ENCODE data around the gene ZNF549.

The ZNF549 gene

DNA sequence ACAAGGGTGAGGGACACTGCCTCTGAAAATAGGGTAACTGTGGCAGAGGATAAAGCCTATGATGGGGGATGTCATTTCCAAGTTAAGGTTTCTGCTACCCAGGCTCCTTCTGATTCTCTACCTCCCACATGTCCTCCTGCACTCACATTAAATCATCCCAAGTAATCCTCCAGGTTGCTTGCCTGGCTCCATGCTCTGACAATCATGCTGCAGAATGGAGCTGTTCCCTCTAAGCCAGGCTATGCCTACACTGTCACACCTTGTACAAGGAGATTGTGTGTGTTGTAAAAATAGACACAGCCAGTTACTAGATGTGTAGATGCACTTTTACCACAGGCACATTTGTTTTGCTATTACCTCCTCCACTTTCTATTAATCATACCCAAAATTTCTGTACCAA, 43.6 kb downstream of the ZNF549 start:
- H3K4me3 ChIP-seq (ENCODE audit: low read depth, low read length): no peak overlapping the region
- DNase-seq (ENCODE audit: low read depth, low spot score): no peak
- ChIA-PET POLR2A (no interaction called here), CTCF (no interaction called here)
- TF ChIP-seq CTCF (IDR thresholded peaks at IDR 0.05; ENCODE audit: insufficient read depth, low read length, missing control alignments): no peak

- POLR2A ChIA-PET: no interaction called here
- CTCF ChIA-PET: interaction anchor here (1.2 kb wide), 1 partner anchor 11 kb away, joined by 3 read pairs; no protein-coding TSS in a partner anchor
- no peak for DNase-seq (ENCODE audit: low read depth, low spot score)
- H3K4me3 ChIP-seq (ENCODE audit: low read depth, low read length): no peak overlapping the region
- TF ChIP-seq CTCF (IDR thresholded peaks at IDR 0.05; ENCODE audit: insufficient read depth, low read length, missing control alignments): no peak
Observed at GRCh38 chr19:57572415-57572947, 45.3 kb downstream of the ZNF549 start.

GRCh38 chr19:57576661-57577060, 49.5 kb downstream of the ZNF549 start:
- POLR2A ChIA-PET: no interaction called here
- CTCF ChIA-PET: no interaction called here
- no peak for DNase-seq (ENCODE audit: low read depth, low spot score)
- no peak overlapping the region for H3K4me3 ChIP-seq (ENCODE audit: low read depth, low read length)
- no peak for TF ChIP-seq CTCF (IDR thresholded peaks at IDR 0.05; ENCODE audit: insufficient read depth, low read length, missing control alignments)

- ChIA-PET CTCF (no interaction called here), POLR2A (no interaction called here)
- peak within 1 kb of the TSS; percentile 90 for H3K4me3 ChIP-seq (ENCODE audit: low read depth, low read length)
- DNase-seq (ENCODE audit: low read depth, low spot score): peak; percentile 88
- peak; percentile 35 for TF ChIP-seq CTCF (IDR thresholded peaks at IDR 0.05; ENCODE audit: insufficient read depth, low read length, missing control alignments)
Observed at GRCh38 chr19:57578487-57579205, 51.5 kb downstream of the ZNF549 start, which contains the start of gene ZNF416. TSS of gene ZNF416 (minus strand) at chr19:57578911. CDS start at chr19:57578704, 207 bp downstream.

GRCh38 chr19:57583104-57583520, 56.0 kb downstream of the ZNF549 start:
- ChIA-PET CTCF (interaction anchor here (1.3 kb wide), 1 partner anchor 11 kb away, joined by 3 read pairs; no protein-coding TSS in a partner anchor), POLR2A (no interaction called here)
- H3K4me3 ChIP-seq (ENCODE audit: low read depth, low read length): no peak overlapping the region; the same call in 1 of the 2 replicates
- no peak for TF ChIP-seq CTCF (IDR thresholded peaks at IDR 0.05; ENCODE audit: insufficient read depth, low read length, missing control alignments)
- DNase-seq (ENCODE audit: low read depth, low spot score): no peak

GRCh38 chr19:57583521-57584416, 56.6 kb downstream of the ZNF549 start, which contains the start of gene ZIK1:
TSS of gene ZIK1 (plus strand) at chr19:57584145. CDS start at chr19:57584357, 212 bp downstream.
- DNase-seq (ENCODE audit: low read depth, low spot score): peak; percentile 49
- TF ChIP-seq CTCF (IDR thresholded peaks at IDR 0.05; ENCODE audit: insufficient read depth, low read length, missing control alignments): no peak
- H3K4me3 ChIP-seq (ENCODE audit: low read depth, low read length): peak within 1 kb of the TSS; percentile 75
- POLR2A ChIA-PET: no interaction called here
- CTCF ChIA-PET: interaction anchor here (1.3 kb wide), 1 partner anchor 12 kb away, joined by 3 read pairs; no protein-coding TSS in a partner anchor

Data from AG04449 (cell line).